Natural killer cell (primary cell): ENCODE data around the gene TLE3. TPM values are rescaled to one million over a fixed set of nuclear protein-coding genes. Genes with fewer than 3 reads are reported as not detected.

Experiments
- ATAC-seq, 3 donors: fragments of 150-1000 bp in 2 of 3; fragments of 200-7000 bp in 1 of 3; cut with Tn5 transposase; 1 replicate in 1 of 3; 2 replicates in 2 of 3; pipeline ENCODE4 v1.10.0; 2021; ENCODE audit warnings: mild to moderate bottlenecking in 2 of 3, moderate library complexity in 2 of 3
- DNase-seq, 2 donors: peaks; one replicate each; pipeline versions ENCODE4 v3.0.0 to v3.0.0-alpha.2; 2013 to 2021; ENCODE audit warnings: mixed read lengths in 1 of 2
- H3K27ac ChIP-seq: one replicate; pipeline ENCODE4 v1.5.1; 2013; ENCODE audit warnings: mild to moderate bottlenecking, low read length
- H3K27me3 ChIP-seq: one replicate; pipeline ENCODE4 v1.6.1; 2013; ENCODE audit warnings: low read length; ENCODE audit not compliant: control insufficient read depth, insufficient read depth
- H3K36me3 ChIP-seq: one replicate; pipeline ENCODE4 v1.6.1; 2013; ENCODE audit warnings: low read length; ENCODE audit not compliant: control insufficient read depth, insufficient read depth
- H3K4me1 ChIP-seq: one replicate; pipeline ENCODE4 v1.6.1; 2013; ENCODE audit warnings: low read length; ENCODE audit not compliant: control insufficient read depth, insufficient read depth
- H3K4me3 ChIP-seq: one replicate; pipeline ENCODE4 v1.5.1; 2013; ENCODE audit warnings: low read length
- H3K9me3 ChIP-seq: one replicate; pipeline ENCODE4 v1.6.1; 2013; ENCODE audit warnings: low read length; ENCODE audit not compliant: control insufficient read depth, insufficient read depth
- H3K27ac Mint-ChIP-seq, 2 donors: one replicate each; pipeline ENCODE4 v1.8.0; 2022; ENCODE audit warnings: mild to moderate bottlenecking in 2 of 2, mixed read lengths in 2 of 2, moderate library complexity in 1 of 2
- H3K27me3 Mint-ChIP-seq, 2 donors: one replicate each; pipeline ENCODE4 v1.8.0; 2022; ENCODE audit warnings: low read depth in 2 of 2, mixed read lengths in 2 of 2
- H3K36me3 Mint-ChIP-seq: one replicate; pipeline ENCODE4 v1.8.0; 2022; ENCODE audit warnings: mixed read lengths
- H3K4me1 Mint-ChIP-seq, 2 donors: one replicate each; pipeline ENCODE4 v1.8.0; 2022; ENCODE audit warnings: mixed read lengths in 2 of 2
- H3K4me3 Mint-ChIP-seq: one replicate; pipeline ENCODE4 v1.8.0; 2022; ENCODE audit warnings: mild to moderate bottlenecking, moderate library complexity, mixed read lengths
- H3K9me3 Mint-ChIP-seq, 2 donors: one replicate each; pipeline ENCODE4 v1.8.0; 2022; ENCODE audit warnings: mixed read lengths in 2 of 2
- WGBS: methylation state at CpG from one replicate; pipeline ENCODE4 v1.1.7; 2013; ENCODE audit warnings: missing lambda C conversion rate; ENCODE audit not compliant: insufficient coverage; 5-methylcytosine and 5-hydroxymethylcytosine counted together
- intact Hi-C: fragments of 100-400 bp; cut with micrococcal nuclease; formaldehyde crosslinking; loops from one replicate; pipeline ENCODE4 v1.14.2; 2022
- total RNA-seq, 4 donors: library from RNA; stranded (reverse); fragments of 120-200 nt in 1 of 4; gene quantifications; one replicate each; pipeline versions ENCODE4 v1.2.3 to v1.2.4, GENCODE V29; 2013 to 2022
- TF ChIP-seq, protein P1 (sequence below): fragments of 200-600 bp; IDR thresholded peaks from one replicate; pipeline ENCODE4 v1.8.0; 2022; ENCODE audit warnings: antibody characterized with exemption

TLE3 gene
- total RNA-seq, 3 donors from 2014 or later (not counting 1 experiment from before 2014, with no cell fraction given), result 32.1 to 94.9 (median 36.7) TPM

DNA sequence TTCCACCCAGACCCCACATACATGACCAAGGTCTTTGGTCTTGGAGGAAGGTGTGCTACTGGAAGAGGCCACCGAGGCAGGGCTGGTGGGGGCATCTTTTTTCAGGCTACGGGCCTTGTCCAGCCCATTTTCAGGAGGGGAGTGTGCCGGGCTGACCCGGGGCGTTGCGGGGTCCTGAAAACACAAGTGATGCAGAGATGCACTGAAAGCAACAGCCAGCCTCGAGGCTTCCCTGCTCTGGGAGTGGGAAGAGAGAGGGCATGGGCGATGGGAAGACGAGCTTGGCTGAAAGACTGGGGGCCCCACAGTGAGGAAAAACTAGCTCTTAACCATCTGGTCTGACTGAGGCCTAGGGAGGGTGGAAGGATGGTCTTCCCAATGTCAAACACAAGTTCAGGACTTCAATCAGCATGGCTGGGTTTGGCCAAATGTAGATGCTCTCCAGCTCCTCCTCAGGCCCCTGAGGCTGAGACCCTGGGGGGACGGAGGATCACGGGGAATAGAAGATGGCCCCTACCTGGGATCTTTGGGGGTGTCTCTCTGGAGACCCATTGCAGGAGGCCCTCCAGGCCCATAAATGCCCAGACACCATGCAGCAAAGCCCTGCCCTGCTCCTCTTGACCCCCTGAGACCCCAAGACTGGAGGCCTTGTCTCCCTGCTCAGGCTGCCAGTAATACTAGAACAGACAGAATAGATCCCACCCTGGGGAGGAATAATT lies 38.9 kb downstream of the TLE3 start:
- no peaks in the 10 kb centered on the region for H3K36me3 Mint-ChIP-seq
- WGBS, result 97% methylated on average over 11 of the region's 11 CpGs
- H3K27ac Mint-ChIP-seq, result no peak overlapping the region
- no peak for DNase-seq
- H3K27me3 Mint-ChIP-seq, result no peaks in the 10 kb centered on the region
- Histone ChIP-seq H3K36me3 (peaks cover 81% of the 10 kb centered on the region), H3K4me1 (no peaks in the 10 kb centered on the region), H3K9me3 (no peaks in the 10 kb centered on the region), H3K4me3 (no peak overlapping the region), H3K27ac (no peak overlapping the region), H3K27me3 (no peaks in the 10 kb centered on the region)
- no peaks in the 10 kb centered on the region for H3K4me1 Mint-ChIP-seq
- H3K9me3 Mint-ChIP-seq, result no peaks in the 10 kb centered on the region
- H3K4me3 Mint-ChIP-seq, result no peak overlapping the region
- intact Hi-C loops, result no loop called here
- TF ChIP-seq, protein P1, sequence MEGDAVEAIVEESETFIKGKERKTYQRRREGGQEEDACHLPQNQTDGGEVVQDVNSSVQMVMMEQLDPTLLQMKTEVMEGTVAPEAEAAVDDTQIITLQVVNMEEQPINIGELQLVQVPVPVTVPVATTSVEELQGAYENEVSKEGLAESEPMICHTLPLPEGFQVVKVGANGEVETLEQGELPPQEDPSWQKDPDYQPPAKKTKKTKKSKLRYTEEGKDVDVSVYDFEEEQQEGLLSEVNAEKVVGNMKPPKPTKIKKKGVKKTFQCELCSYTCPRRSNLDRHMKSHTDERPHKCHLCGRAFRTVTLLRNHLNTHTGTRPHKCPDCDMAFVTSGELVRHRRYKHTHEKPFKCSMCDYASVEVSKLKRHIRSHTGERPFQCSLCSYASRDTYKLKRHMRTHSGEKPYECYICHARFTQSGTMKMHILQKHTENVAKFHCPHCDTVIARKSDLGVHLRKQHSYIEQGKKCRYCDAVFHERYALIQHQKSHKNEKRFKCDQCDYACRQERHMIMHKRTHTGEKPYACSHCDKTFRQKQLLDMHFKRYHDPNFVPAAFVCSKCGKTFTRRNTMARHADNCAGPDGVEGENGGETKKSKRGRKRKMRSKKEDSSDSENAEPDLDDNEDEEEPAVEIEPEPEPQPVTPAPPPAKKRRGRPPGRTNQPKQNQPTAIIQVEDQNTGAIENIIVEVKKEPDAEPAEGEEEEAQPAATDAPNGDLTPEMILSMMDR, result no peak
- ATAC-seq, result no peak

DNA sequence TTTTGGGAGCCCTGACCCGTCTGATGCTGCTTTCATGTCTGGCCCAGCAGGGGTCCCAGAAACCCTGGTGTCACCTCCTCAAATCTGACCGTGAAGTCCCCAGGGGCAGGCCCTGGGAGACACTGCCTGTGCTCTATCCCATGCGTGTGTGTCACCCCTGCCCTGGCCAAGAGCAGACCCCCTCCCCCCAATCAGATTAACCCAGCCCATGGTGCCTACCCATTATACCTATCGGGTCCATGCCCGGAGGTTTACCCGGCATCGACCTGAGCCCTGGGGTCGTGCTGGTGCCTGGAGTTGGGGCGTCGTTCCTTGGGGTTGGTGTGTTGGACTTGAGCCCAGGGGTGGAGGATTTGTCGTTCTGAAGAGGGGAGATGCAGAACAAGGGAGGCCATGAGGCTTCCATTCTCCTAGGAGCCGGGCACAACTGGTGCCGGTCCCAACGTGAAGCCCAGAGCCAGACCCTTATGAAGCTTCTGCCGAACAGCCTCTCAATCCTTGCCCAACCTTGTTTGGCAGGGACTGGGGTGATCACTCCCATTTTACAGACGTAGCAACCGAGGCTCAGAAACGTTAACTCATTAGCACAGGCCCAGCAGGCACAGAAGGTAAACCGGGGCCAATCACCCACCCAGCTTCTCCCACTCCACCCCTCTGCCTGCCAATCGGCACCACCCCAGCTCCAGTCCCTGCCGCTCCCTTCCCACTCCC lies 39.6 kb downstream of the TLE3 start:
- Histone ChIP-seq H3K27ac (no peak overlapping the region), H3K36me3 (peaks cover 80% of the 10 kb centered on the region), H3K4me1 (no peaks in the 10 kb centered on the region), H3K27me3 (no peaks in the 10 kb centered on the region), H3K9me3 (no peaks in the 10 kb centered on the region), H3K4me3 (no peak overlapping the region)
- Mint-ChIP-seq H3K27me3 (no peaks in the 10 kb centered on the region), H3K9me3 (no peaks in the 10 kb centered on the region), H3K4me3 (no peak overlapping the region), H3K27ac (no peak overlapping the region), H3K4me1 (no peaks in the 10 kb centered on the region), H3K36me3 (no peaks in the 10 kb centered on the region)
- no peak for DNase-seq
- intact Hi-C loops, result no loop called here
- TF ChIP-seq, protein P1, result no peak
- 96% methylated on average over 20 of the region's 21 CpGs for WGBS
- ATAC-seq, result no peak

DNA sequence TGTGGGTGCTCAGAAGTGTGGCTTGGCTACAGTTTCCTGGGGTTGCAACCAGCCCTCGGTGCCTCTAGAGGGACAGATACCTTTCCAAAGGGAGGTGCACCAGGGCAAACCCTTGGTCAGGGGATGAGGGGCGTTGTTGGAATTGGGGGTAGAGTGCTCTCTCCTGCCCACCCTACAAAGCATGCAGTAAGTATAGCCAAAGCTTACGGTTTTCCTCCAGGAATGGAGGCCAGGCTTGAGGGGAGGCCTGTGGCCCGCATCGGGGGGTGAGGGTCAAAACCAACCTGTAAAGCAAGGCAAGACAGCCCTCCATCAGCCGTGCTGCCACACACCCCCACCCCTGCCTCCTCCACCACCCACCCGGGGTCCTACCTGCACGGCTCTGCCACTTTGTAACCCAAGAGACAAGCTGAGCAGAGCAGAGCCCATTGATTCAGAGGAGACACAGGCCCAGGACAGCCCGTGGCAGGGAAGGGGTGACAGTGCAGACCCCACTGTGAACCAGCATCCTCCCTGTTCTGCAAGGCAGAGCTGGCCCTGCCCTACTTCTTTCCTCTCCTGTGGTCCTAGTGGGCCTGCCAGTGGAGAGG lies 41.5 kb downstream of the TLE3 start:
- intact Hi-C loops, result no loop called here
- H3K9me3 Mint-ChIP-seq, result no peaks in the 10 kb centered on the region
- H3K36me3 ChIP-seq, result peaks cover 86% of the 10 kb centered on the region
- H3K27ac ChIP-seq, result no peak overlapping the region
- no peak overlapping the region for H3K27ac Mint-ChIP-seq
- H3K27me3 Mint-ChIP-seq, result no peaks in the 10 kb centered on the region
- H3K27me3 ChIP-seq, result no peaks in the 10 kb centered on the region
- H3K4me3 ChIP-seq, result no peak overlapping the region
- 96% methylated on average over 9 of the region's 9 CpGs for WGBS
- DNase-seq (no peak), ATAC-seq (no peak)
- H3K4me1 Mint-ChIP-seq, result no peaks in the 10 kb centered on the region
- H3K9me3 ChIP-seq, result no peaks in the 10 kb centered on the region
- TF ChIP-seq, protein P1, result no peak
- H3K36me3 Mint-ChIP-seq, result no peaks in the 10 kb centered on the region
- H3K4me3 Mint-ChIP-seq, result no peak overlapping the region
- no peaks in the 10 kb centered on the region for H3K4me1 ChIP-seq
